Ectodermal cell (in vitro differentiated cells): ENCODE data around the gene ADAMTSL3.
"Not testable (repeated sequence)": the region's sequence is repeated elsewhere in the genome, so short reads cannot be mapped to it uniquely, and the experiment has no call there.

ENCODE experiments used
- H3K27ac ChIP-seq: 2 replicates; pipeline ENCODE4 v1.7.0; 2013; ENCODE audit warnings: mild to moderate bottlenecking, low read depth, low read length; ENCODE audit not compliant: insufficient read depth, poor library complexity, severe bottlenecking
- H3K27me3 ChIP-seq: 2 replicates; pipeline ENCODE4 v1.7.0; 2013; ENCODE audit warnings: mild to moderate bottlenecking, low read length; ENCODE audit not compliant: insufficient read depth, control insufficient read depth, poor library complexity, severe bottlenecking
- H3K36me3 ChIP-seq: one replicate; pipeline ENCODE4 v1.7.0; 2013; ENCODE audit warnings: low read length; ENCODE audit not compliant: control insufficient read depth, insufficient read depth
- H3K4me1 ChIP-seq: one replicate; pipeline ENCODE4 v1.7.0; 2013; ENCODE audit warnings: low read length; ENCODE audit not compliant: control insufficient read depth, insufficient read depth
- H3K4me3 ChIP-seq: 2 replicates; pipeline ENCODE4 v1.7.0; 2013; ENCODE audit warnings: low read depth, low read length, control low read depth; ENCODE audit not compliant: insufficient read depth
- H3K9me3 ChIP-seq: 2 replicates; pipeline ENCODE4 v1.7.0; 2013; ENCODE audit warnings: mild to moderate bottlenecking, low read length, moderate library complexity; ENCODE audit not compliant: control insufficient read depth
- WGBS, 2 experiments: methylation state at CpG; one replicate each; pipeline ENCODE4 v1.1.7; 2013; ENCODE audit warnings: missing lambda C conversion rate in 2 of 2; 5-methylcytosine and 5-hydroxymethylcytosine counted together

The ADAMTSL3 gene

DNA sequence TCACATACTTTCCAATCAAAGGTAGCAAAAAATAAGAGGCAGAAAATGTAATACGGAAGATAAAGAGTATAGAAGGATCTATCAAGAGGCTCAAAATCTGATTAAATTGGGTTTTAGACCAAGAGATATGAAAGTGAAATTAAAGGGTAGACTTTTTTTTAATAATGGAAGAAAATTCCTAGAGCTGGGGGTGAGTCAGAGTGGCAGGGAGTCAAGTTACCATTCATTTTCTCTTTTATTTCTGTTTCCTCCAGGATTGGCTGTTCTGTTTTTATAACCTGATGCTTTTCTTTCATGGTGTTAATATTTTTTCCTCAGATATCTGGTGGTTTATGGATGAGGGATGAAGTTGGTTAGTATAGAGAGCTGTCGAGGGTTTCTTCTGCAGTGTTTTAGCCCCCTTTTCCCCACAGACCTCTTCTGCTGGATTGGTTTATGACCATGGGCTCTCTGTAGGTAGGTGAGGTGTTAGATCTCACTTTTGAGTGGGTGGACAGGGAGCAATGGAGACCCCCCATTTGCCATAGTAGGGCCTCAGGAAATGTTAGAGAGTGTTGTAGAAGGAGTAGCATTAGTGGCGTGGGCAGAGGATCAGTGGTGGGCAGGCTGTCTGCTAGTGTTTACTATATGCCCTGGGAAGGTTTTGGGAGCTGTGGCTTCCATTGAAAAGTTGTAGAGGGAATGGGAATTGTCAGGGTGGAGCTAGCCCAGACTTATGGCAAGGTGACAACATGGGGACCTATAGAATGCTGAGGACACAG is 380.1 kb downstream of the ADAMTSL3 start:
- Histone ChIP-seq H3K36me3 (no peaks in the 10 kb centered on the region), H3K27ac (no peak overlapping the region), H3K27me3 (no peaks in the 10 kb centered on the region), H3K4me1 (no peaks in the 10 kb centered on the region), H3K9me3 (no peaks in the 10 kb centered on the region), H3K4me3 (no peak overlapping the region)
- WGBS, 2 experiments, result 98 to 99% methylated on average over 3 of the region's 3 CpGs

DNA sequence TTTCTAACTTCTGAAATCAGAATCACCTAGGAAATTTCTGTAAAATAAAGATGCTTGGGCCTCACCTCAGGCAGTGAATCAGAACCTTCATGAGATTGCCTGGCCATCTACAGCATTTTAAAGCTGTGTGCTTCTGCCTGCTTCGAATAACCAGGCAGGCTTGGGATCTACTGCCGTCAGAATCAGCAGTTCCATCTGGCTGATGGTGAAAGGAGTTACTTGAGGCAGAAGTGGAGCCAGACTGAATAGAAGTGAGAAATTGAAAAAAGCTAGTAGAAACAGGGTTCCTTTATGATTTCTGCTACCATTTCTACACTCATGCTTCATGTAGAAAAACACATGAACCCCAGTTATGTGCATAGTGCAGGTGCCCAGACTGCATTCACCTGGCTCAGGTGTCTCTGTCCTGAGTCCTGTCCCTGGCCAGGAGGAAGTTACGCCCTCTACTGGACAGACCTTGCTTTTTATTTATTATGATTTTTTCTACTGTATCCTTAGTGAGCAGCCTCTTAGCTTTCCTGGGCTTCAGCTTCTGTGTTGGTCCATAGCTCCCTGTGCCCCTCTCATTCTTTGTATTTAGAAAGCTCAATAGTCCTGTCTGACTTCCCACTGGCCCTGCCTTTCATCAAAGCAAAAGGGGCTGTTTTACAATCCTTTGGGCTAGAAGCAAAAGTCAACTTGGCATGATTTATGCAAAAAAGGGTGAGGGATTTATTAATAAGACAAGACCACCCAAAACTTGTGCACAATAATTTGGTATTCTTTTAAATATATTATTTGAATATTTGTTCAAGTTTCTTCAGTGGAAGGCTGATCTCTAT is 380.9 kb downstream of the ADAMTSL3 start:
- Histone ChIP-seq H3K4me1 (no peaks in the 10 kb centered on the region), H3K4me3 (no peak overlapping the region), H3K36me3 (no peaks in the 10 kb centered on the region), H3K27ac (no peak overlapping the region), H3K27me3 (no peaks in the 10 kb centered on the region), H3K9me3 (no peaks in the 10 kb centered on the region)
- 62 to 64% methylated on average over 3 of the region's 3 CpGs for WGBS, 2 experiments

DNA sequence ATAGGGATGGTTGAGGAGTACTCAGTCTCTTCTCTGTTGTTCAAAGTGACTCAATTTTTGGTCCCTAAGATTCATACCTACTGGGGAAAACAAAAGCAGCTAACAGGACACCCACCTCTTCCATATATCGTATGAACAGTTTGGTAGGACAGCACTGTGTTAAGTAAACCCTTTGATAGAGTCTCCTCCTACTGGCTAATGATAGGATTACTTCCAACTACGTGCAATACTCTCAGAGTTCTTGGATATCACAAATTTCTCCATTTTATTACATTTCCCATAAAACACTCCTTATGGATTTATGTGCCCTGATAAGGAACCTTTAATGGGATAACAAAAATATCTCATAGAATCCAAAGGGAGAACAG is 381.5 kb downstream of the ADAMTSL3 start:
- Histone ChIP-seq H3K4me3 (no peak overlapping the region), H3K27me3 (no peaks in the 10 kb centered on the region), H3K27ac (no peak overlapping the region), H3K4me1 (no peaks in the 10 kb centered on the region), H3K36me3 (no peaks in the 10 kb centered on the region), H3K9me3 (no peaks in the 10 kb centered on the region)
- WGBS, 2 experiments, result 6 to 20% methylated on average over 2 of the region's 2 CpGs

DNA sequence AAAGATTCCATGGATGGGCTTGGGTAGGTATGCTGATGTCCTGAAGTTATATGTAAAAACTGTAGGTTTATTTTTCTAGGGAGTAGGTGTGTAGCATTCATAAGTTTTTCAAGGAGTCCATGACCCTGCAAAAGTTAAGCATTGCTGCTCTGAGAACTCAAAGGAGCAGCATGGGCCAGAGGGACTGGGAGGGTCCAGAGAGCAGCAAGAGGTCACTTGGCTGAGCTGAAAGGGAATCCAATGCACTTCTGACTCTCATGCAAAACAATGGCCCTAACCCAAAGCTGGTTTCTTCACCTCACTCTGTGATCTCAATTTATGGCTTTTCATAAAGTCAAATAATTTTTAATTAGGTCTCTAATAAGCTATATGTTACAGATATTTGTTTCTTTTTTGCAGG is 383.4 kb downstream of the ADAMTSL3 start:
- no peaks in the 10 kb centered on the region for H3K4me1 ChIP-seq
- no peak overlapping the region for H3K27ac ChIP-seq
- H3K36me3 ChIP-seq, result no peaks in the 10 kb centered on the region
- no peak overlapping the region for H3K4me3 ChIP-seq
- no peaks in the 10 kb centered on the region for H3K9me3 ChIP-seq
- no peaks in the 10 kb centered on the region for H3K27me3 ChIP-seq

DNA sequence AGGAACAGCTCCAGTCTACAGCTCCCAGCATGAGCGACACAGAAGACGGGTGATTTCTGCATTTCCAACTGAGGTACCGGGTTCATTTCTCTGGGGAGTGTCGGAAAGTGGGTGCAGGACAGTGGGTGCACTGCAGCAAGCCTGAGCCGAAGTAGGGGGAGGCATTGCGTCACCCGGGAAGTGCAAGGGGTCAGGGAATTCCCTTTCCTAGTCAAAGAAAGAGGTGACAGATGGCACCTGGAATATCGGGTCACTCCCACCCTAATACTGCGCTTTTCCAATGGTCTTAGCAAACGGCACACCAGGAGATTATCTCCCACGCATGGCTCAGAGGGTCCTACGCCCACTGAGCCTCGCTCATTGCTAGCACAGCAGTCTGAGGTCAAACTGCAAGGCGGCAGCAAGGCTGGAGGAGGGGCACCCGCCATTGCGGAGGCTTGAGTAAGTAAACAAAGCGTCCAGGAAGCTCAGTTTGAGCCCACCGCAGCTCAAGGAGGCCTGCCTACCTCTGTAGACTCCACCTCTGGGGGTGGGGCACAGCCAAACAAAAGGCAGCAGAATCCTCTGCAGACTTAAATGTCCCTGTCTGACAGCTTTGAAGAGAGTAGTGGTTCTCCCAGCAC is 388.6 kb downstream of the ADAMTSL3 start:
- H3K9me3 ChIP-seq, H3K36me3 ChIP-seq: not testable (repeated sequence)
- 75 to 77% methylated on average over 18 of the region's 18 CpGs for WGBS, 2 experiments

DNA sequence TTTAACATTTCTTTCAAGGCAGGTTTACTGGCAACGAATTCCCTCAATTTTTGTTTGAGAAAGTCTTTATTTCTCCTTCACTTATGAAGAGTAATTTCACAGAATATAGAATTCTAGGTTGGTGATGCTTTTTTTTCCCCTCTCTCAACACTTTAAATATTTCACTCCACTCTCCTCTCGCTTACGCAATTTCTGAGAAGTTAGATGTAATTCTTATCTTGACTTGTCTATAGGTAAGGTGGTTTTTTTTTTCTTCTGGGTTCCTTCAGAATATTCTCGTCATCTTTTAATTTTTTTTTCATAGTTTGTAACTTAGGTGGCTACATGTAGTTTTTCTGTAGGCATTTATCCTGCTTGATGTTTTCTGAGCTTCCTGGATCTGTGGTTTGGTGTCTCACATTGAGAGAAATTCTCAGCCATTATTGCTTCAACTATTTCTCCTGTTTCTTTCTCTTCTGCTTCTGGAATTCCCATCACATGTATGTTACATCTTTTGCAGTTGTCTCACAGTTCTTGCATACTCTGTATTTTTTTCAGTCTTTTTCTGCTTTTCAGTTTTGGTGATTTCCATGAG is 392.2 kb downstream of the ADAMTSL3 start:
- Histone ChIP-seq H3K4me1 (no peaks in the 10 kb centered on the region), H3K27ac (no peak overlapping the region), H3K9me3 (no peaks in the 10 kb centered on the region), H3K36me3 (no peaks in the 10 kb centered on the region), H3K4me3 (no peak overlapping the region), H3K27me3 (no peaks in the 10 kb centered on the region)
- whole genome bisulfite sequencing, 2 experiments, result 95% methylated on average over 3 of the region's 4 CpGs; no CpG with 5 or more reads in 1 of the 2 experiments

More for the DNA sequence above, 388.6 kb downstream of the ADAMTSL3 start:
- not testable (repeated sequence) for H3K27me3 ChIP-seq, H3K27ac ChIP-seq, H3K4me3 ChIP-seq, H3K4me1 ChIP-seq

DNA sequence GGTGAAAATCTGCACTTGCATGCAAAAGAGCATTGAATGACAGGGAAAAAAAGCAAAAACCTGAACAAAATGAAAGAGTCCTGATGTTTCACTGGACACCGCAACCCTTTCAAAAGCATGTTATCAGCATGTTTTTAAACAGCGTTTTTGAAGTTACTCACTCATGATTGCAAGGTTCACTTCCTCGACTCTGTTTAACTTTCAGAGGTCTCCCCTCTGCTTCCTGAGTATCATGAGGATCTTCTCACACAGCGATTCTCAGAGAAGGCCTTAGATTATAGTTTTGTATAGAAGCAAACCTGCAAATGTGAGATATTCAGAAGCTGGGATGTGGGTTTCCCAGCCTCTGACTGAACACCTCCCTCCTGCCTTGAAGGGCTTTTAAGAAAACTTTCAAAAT is 395.6 kb downstream of the ADAMTSL3 start:
- H3K27me3 ChIP-seq, H3K9me3 ChIP-seq, H3K36me3 ChIP-seq, H3K4me3 ChIP-seq, H3K4me1 ChIP-seq, H3K27ac ChIP-seq: not testable (repeated sequence)
- 97% methylated on average over 4 of the region's 4 CpGs for WGBS, 2 experiments

DNA sequence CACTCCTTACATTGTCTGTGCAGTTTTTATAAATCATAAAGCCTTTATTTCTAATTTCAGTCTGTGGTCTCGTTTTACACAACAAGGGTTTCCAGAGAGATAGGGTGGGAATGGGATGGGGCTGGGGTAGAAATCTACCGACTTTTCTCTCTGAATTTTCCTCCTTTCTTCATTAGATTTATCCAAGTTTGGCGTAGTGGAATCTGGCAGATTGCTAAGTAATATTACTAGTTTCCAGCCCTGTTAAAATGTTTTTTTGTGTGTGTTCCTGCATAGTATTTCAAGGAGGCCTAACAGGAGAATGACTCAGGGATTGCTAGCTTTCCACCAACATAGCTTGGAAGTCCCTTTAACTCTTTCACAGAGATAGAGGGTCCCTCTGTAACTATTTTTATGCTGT is 396.2 kb downstream of the ADAMTSL3 start:
- Histone ChIP-seq H3K4me1 (no peaks in the 10 kb centered on the region), H3K4me3 (no peak overlapping the region), H3K27me3 (no peaks in the 10 kb centered on the region), H3K9me3 (no peaks in the 10 kb centered on the region), H3K36me3 (no peaks in the 10 kb centered on the region), H3K27ac (no peak overlapping the region)
- 96 to 100% methylated on average over 1 to 3 of the region's 3 CpGs for WGBS, 2 experiments

DNA sequence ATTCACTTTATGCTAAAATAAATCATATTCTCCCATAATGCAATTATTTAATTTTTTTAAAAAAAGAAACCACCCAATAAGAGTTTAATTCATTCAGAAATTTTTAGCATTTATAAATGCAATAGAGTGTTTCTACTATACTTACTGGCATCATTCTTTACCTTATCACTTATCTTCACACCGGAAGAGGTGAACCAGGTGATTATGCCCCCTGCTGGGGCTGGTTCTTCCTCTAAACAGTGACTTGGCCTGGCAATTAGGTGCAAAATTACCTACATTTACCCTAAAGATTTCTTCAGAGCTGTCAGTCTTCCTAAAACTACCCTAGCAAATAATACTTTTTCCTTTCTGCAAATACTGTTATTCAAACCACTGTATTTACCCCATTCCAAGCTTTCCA is 397.2 kb downstream of the ADAMTSL3 start:
- H3K4me1 ChIP-seq, result not testable (repeated sequence)
- no CpG with 5 or more reads among the region's 1 CpG for WGBS, 2 experiments

DNA sequence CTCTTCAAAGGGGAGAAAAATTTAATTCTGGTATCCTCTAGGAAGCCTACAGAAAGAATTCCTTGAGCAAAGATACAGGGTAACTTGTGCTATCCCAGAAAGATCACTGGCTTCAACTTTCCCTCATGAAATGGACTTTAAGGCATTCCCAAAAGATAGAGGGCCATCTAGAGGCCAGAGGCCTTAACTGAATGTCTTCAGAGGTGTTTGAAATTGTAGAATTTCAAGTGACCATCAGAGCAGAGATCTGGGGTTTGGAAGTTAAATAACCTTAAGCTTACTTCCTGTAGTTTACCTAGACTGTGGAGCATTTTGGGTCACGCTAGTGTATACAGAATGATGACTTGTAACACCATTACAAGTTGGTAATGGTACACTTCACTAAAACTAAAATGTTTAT is 400.6 kb downstream of the ADAMTSL3 start:
- H3K27me3 ChIP-seq, H3K4me3 ChIP-seq, H3K9me3 ChIP-seq, H3K4me1 ChIP-seq, H3K36me3 ChIP-seq, H3K27ac ChIP-seq: not testable (repeated sequence)
- 17% methylated on average over 1 of the region's 1 CpG; no CpG with 5 or more reads in 1 of the 2 experiments for WGBS, 2 experiments

More for the DNA sequence above, 397.2 kb downstream of the ADAMTSL3 start:
- H3K9me3 ChIP-seq, H3K36me3 ChIP-seq, H3K27ac ChIP-seq, H3K27me3 ChIP-seq, H3K4me3 ChIP-seq: not testable (repeated sequence)
